T-helper 17 cell (primary cell): ENCODE data around the gene GSTM1. TPM values are rescaled to one million over a fixed set of nuclear protein-coding genes. Genes with fewer than 3 reads are reported as not detected.

ENCODE experiments used
- ATAC-seq: fragments of 150-1000 bp; cut with Tn5 transposase; 2 replicates; pipeline ENCODE4 v1.10.0; 2021; ENCODE audit warnings: mild to moderate bottlenecking, moderate library complexity
- DNase-seq, 3 donors: peaks; one replicate each; pipeline versions ENCODE4 v3.0.0 to v3.0.0-alpha.2; 2020 to 2021
- H3K9me3 ChIP-seq: one replicate; pipeline ENCODE4 v1.7.0; 2013; ENCODE audit warnings: low read length, mild to moderate bottlenecking; ENCODE audit not compliant: control insufficient read depth, poor library complexity, severe bottlenecking
- H3K27ac Mint-ChIP-seq: one replicate; pipeline ENCODE4 v1.8.0; 2022; ENCODE audit warnings: mild to moderate bottlenecking, moderate library complexity, mixed read lengths
- H3K27me3 Mint-ChIP-seq: one replicate; pipeline ENCODE4 v1.8.0; 2022; ENCODE audit warnings: mixed read lengths
- H3K36me3 Mint-ChIP-seq: one replicate; pipeline ENCODE4 v1.8.0; 2022; ENCODE audit warnings: low read depth, mixed read lengths
- H3K4me1 Mint-ChIP-seq: one replicate; pipeline ENCODE4 v1.8.0; 2022; ENCODE audit warnings: mild to moderate bottlenecking, mixed read lengths
- H3K4me3 Mint-ChIP-seq: one replicate; pipeline ENCODE4 v1.8.0; 2022; ENCODE audit warnings: mild to moderate bottlenecking, moderate library complexity, mixed read lengths
- total RNA-seq, 4 donors: library from RNA in 2 of 4; stranded (reverse) in 2 of 4; gene quantifications; one replicate each; pipeline ENCODE4 v1.2.3 and lab custom pipeline; 2022 to 2026

The GSTM1 gene
- total RNA-seq, 2 donors from 2014 or later: 34.5 TPM; not detected in 1

GRCh38 chr1:109714661-109715372, 27.2 kb downstream of the GSTM1 start:
- ATAC-seq: no peak
- no peaks in the 10 kb centered on the region for H3K4me1 Mint-ChIP-seq
- no peak for DNase-seq

GRCh38 chr1:109716121-109716520, 28.5 kb downstream of the GSTM1 start:
- ATAC-seq (no peak), DNase-seq (no peak)
- no peaks in the 10 kb centered on the region for H3K9me3 ChIP-seq
- Mint-ChIP-seq H3K27ac (no peak overlapping the region), H3K4me3 (no peak overlapping the region), H3K27me3 (peaks cover 52% of the 10 kb centered on the region), H3K36me3 (peaks cover 2% of the 10 kb centered on the region), H3K4me1 (no peaks in the 10 kb centered on the region)

More at GRCh38 chr1:109714661-109715372, 27.2 kb downstream of the GSTM1 start:
- H3K27ac Mint-ChIP-seq: no peak overlapping the region
- peaks cover 2% of the 10 kb centered on the region for H3K36me3 Mint-ChIP-seq
- H3K4me3 Mint-ChIP-seq: no peak overlapping the region
- peaks cover 52% of the 10 kb centered on the region for H3K27me3 Mint-ChIP-seq
- H3K9me3 ChIP-seq: no peaks in the 10 kb centered on the region

GRCh38 chr1:109716570-109717090, 29.0 kb downstream of the GSTM1 start:
- H3K9me3 ChIP-seq: no peaks in the 10 kb centered on the region
- Mint-ChIP-seq H3K4me1 (no peaks in the 10 kb centered on the region), H3K27ac (no peak overlapping the region), H3K36me3 (peaks cover 2% of the 10 kb centered on the region), H3K4me3 (no peak overlapping the region), H3K27me3 (peaks cover 52% of the 10 kb centered on the region)
- DNase-seq (no peak), ATAC-seq (no peak)

GRCh38 chr1:109717729-109718128, 30.1 kb downstream of the GSTM1 start:
- Mint-ChIP-seq H3K4me1 (no peaks in the 10 kb centered on the region), H3K4me3 (no peak overlapping the region), H3K36me3 (peaks cover 2% of the 10 kb centered on the region), H3K27me3 (peaks cover 52% of the 10 kb centered on the region), H3K27ac (no peak overlapping the region)
- DNase-seq (no peak), ATAC-seq (no peak)
- no peaks in the 10 kb centered on the region for H3K9me3 ChIP-seq

- H3K4me1 Mint-ChIP-seq: no peaks in the 10 kb centered on the region
- no peak for DNase-seq
- ATAC-seq: no peak
These were observed 30.9 kb downstream of the GSTM1 start for GRCh38 chr1:109718495-109718894.

GRCh38 chr1:109719337-109719837, 31.8 kb downstream of the GSTM1 start:
- Mint-ChIP-seq H3K4me3 (no peak overlapping the region), H3K4me1 (no peaks in the 10 kb centered on the region), H3K27ac (no peak overlapping the region), H3K36me3 (peaks cover 2% of the 10 kb centered on the region), H3K27me3 (peaks cover 41% of the 10 kb centered on the region)
- DNase-seq (no peak), ATAC-seq (no peak)
- no peaks in the 10 kb centered on the region for H3K9me3 ChIP-seq

More at GRCh38 chr1:109718495-109718894, 30.9 kb downstream of the GSTM1 start:
- Mint-ChIP-seq H3K27ac (no peak overlapping the region), H3K4me3 (no peak overlapping the region), H3K36me3 (peaks cover 2% of the 10 kb centered on the region), H3K27me3 (peaks cover 49% of the 10 kb centered on the region)
- no peaks in the 10 kb centered on the region for H3K9me3 ChIP-seq

GRCh38 chr1:109721042-109721441, 33.4 kb downstream of the GSTM1 start:
- Mint-ChIP-seq H3K27ac (no peak overlapping the region), H3K36me3 (peaks cover 2% of the 10 kb centered on the region), H3K4me3 (no peak overlapping the region), H3K27me3 (peaks cover 31% of the 10 kb centered on the region), H3K4me1 (no peaks in the 10 kb centered on the region)
- DNase-seq: no peak
- no peaks in the 10 kb centered on the region for H3K9me3 ChIP-seq
- no peak for ATAC-seq

GRCh38 chr1:109721971-109722370, 34.4 kb downstream of the GSTM1 start:
- Mint-ChIP-seq H3K27me3 (peaks cover 26% of the 10 kb centered on the region), H3K4me3 (no peak overlapping the region), H3K4me1 (no peaks in the 10 kb centered on the region), H3K27ac (no peak overlapping the region), H3K36me3 (peaks cover 2% of the 10 kb centered on the region)
- H3K9me3 ChIP-seq: no peaks in the 10 kb centered on the region
- DNase-seq: no peak
- ATAC-seq: no peak

- ATAC-seq: no peak
- peak overlapping the region; percentile 34 for H3K27ac Mint-ChIP-seq
- H3K4me1 Mint-ChIP-seq: no peaks in the 10 kb centered on the region
- no peaks in the 10 kb centered on the region for H3K36me3 Mint-ChIP-seq
- no peak for DNase-seq
- H3K4me3 Mint-ChIP-seq: no peak overlapping the region
- H3K9me3 ChIP-seq: no peaks in the 10 kb centered on the region
- peaks cover 17% of the 10 kb centered on the region for H3K27me3 Mint-ChIP-seq
These were observed 35.5 kb downstream of the GSTM1 start for GRCh38 chr1:109722908-109723691.

- Mint-ChIP-seq H3K4me1 (no peaks in the 10 kb centered on the region), H3K27me3 (peaks cover 17% of the 10 kb centered on the region), H3K4me3 (no peak overlapping the region), H3K27ac (no peak overlapping the region), H3K36me3 (no peaks in the 10 kb centered on the region)
- ATAC-seq: no peak
- no peak for DNase-seq
- no peaks in the 10 kb centered on the region for H3K9me3 ChIP-seq
These were observed 37.3 kb downstream of the GSTM1 start for GRCh38 chr1:109724933-109725332.

- ATAC-seq (no peak), DNase-seq (no peak)
- Mint-ChIP-seq H3K27me3 (peaks cover 17% of the 10 kb centered on the region), H3K36me3 (no peaks in the 10 kb centered on the region), H3K27ac (no peak overlapping the region), H3K4me1 (no peaks in the 10 kb centered on the region), H3K4me3 (no peak overlapping the region)
- no peaks in the 10 kb centered on the region for H3K9me3 ChIP-seq
These were observed 37.9 kb downstream of the GSTM1 start for GRCh38 chr1:109725510-109725909.

- H3K36me3 Mint-ChIP-seq: no peaks in the 10 kb centered on the region
- no peak overlapping the region for H3K27ac Mint-ChIP-seq
- no peaks in the 10 kb centered on the region for H3K4me1 Mint-ChIP-seq
- DNase-seq (no peak), ATAC-seq (no peak)
- H3K27me3 Mint-ChIP-seq: peaks cover 17% of the 10 kb centered on the region
- no peaks in the 10 kb centered on the region for H3K9me3 ChIP-seq
- no peak overlapping the region for H3K4me3 Mint-ChIP-seq
These were observed 38.4 kb downstream of the GSTM1 start for GRCh38 chr1:109726007-109726406.

- Mint-ChIP-seq H3K4me3 (no peak overlapping the region), H3K27me3 (peaks cover 19% of the 10 kb centered on the region), H3K27ac (no peak overlapping the region), H3K36me3 (no peaks in the 10 kb centered on the region), H3K4me1 (no peaks in the 10 kb centered on the region)
- DNase-seq: no peak
- H3K9me3 ChIP-seq: no peaks in the 10 kb centered on the region
- no peak for ATAC-seq
These were observed 39.2 kb downstream of the GSTM1 start for GRCh38 chr1:109726728-109727373.
